Activated CD4-positive, alpha-beta T cell treated with anti-CD3 and anti-CD28 coated beads for 1 hour (primary cell): ENCODE results near the gene SNX13.
A peak's percentile ranks its signal among the peaks of the same experiment; 100 is the strongest.

Experiments
- DNase-seq: peaks from one replicate; pipeline ENCODE4 v3.0.0-alpha.2; 2020

Gene SNX13, protein sequence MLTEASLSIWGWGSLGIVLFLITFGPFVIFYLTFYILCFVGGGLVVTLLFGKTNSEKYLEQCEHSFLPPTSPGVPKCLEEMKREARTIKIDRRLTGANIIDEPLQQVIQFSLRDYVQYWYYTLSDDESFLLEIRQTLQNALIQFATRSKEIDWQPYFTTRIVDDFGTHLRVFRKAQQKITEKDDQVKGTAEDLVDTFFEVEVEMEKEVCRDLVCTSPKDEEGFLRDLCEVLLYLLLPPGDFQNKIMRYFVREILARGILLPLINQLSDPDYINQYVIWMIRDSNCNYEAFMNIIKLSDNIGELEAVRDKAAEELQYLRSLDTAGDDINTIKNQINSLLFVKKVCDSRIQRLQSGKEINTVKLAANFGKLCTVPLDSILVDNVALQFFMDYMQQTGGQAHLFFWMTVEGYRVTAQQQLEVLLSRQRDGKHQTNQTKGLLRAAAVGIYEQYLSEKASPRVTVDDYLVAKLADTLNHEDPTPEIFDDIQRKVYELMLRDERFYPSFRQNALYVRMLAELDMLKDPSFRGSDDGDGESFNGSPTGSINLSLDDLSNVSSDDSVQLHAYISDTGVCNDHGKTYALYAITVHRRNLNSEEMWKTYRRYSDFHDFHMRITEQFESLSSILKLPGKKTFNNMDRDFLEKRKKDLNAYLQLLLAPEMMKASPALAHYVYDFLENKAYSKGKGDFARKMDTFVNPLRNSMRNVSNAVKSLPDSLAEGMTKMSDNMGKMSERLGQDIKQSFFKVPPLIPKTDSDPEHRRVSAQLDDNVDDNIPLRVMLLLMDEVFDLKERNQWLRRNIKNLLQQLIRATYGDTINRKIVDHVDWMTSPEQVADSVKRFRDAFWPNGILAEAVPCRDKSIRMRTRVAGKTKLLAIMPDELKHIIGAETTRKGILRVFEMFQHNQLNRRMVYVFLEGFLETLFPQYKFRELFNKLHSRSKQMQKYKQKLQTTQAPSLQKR

DNA sequence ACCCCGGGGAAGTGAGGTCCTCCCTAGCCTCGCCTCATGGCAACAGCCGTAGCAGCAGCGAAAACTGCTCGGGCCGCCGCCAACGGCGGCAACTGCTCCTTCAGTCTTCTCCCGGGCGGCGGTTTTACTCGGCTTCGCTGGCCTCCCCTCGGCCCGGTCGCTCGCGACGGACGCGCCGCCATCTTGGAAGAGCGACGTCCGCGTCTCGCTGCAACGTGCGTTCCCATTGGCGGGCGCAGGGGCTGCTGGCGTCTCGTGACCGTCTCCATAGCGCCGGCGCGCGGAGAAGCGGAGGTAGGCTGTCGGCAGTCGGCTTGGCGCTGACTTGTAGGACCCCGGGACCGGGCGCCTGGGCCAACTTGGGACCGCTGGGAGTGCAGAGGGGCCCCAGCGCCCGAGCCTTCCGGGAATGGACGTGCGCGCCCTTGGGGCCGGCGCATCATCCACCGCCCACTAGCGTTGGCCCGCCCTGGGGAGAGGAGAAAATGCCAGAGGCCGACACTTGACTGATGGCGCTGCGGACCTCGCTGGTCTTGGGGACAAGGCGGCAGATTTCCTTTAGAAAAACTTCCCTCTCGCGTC is at the start of gene SNX13:
Gene SNX13, minus strand, starts transcription at position 193 of the 582 bp plus-strand sequence. CDS start 199 bp downstream, outside the sequence.
- DNase-seq: peak; percentile 82

DNA sequence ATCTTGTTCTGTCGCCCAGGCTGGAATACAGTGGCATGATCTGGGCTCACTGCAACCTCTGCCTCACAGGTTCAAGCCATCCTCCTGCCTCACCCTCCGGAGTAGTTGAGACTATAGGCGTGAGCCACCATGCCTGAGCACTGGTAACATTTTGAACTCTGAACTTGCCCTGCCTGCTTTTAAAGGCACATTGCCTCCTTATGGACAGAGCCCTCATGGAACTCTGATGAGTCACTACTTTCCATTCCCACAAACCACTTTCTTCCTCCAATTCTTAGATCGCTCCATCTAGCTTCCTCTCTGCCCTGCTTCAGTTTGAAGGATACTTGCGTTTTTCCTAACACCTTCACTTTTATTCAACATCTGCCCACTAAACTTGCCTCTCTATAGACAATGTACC is 49.3 kb upstream of the SNX13 start:
- no peak for DNase-seq

DNA sequence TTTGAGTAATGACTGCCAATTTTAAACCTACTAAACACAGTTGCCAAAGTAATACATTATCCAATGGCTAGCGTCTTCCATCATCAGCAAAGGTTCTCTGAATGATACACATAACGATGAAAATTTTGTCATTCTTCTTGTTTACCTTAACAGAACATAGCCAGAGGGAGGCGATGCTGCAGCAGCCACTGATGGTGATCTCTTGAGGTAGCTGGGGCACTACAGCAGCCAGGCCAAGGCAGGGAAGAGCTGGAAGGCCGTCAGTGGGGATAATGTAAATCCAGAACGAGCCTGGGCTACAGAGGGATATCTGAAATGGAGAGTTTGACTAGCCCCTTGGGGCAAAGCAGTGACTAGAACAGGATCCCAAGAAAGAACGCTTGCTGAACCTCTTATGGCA is 48.6 kb upstream of the SNX13 start:
- no peak for DNase-seq

DNA sequence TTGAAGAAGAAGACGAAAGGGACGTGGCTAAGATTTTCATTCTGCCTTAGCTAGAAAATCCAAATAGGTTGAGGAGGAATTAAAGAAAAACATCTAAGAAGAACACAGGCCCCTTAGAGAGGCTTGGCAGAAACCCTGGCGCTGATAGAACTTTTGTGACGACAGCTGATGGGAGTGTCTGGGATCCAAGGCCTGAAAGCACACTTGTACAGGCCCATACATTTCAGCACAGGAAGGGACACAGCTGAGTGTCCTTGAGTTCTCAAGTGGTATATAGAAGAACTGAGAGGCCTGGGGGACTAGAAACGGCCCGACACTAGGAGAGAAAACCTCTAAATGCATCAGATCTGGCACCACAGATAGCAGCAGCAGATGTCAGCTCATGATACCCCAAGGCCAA is 47.8 kb upstream of the SNX13 start:
- no peak for DNase-seq

DNA sequence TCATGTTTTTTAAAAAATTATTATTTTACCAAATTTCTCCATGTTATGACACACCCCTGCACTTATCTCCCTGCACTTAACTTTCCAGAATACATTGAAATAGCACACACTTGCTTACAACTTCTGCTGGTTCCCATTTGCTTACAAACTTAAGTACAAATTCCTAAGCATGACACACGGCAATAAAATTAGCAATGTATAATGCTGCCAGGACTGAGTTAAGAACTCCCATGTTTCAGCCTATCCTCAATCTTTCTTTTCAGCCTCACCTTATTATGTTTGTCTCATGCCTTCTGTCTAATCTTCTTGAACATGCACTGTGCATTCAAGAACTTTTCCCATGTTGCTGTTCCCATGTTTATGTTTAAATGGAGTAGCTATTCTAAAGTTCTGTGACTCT is 46.6 kb upstream of the SNX13 start:
- no peak for DNase-seq

DNA sequence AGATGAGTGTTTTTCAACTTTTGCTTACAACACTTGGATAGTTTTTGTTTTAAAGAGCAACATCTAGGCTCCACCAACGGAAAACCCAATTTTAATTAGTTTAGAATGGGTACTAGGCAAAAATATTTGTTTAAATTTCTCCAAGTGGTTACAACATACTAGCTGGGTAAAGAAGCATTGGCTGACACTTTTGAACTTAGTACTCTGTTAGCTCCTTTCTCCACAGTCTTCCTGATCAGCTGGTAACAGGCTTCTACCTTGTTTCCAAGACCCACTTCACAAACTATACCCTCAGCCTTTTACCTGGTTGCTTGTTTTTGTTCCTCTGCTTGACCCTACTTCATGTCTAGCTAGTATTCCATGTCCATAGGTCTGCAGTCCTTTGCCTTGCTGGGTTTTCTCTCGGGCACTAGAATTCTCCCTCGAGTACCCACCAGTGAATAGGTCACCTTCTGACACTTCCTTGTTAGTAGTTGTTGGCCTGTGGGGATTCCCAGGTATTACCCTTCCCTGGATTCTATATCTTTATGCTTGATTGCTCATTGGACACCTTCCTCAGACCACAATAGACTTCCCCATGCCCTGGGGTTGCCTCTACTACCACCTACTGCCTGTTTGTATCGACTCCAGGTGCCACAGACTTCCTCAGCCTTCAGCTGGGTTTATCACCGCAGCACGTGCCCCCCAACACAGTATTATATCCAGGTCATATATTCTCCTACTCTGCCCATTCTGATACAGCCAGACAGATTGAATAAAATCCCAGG is 45.4 kb upstream of the SNX13 start:
- no peak for DNase-seq

DNA sequence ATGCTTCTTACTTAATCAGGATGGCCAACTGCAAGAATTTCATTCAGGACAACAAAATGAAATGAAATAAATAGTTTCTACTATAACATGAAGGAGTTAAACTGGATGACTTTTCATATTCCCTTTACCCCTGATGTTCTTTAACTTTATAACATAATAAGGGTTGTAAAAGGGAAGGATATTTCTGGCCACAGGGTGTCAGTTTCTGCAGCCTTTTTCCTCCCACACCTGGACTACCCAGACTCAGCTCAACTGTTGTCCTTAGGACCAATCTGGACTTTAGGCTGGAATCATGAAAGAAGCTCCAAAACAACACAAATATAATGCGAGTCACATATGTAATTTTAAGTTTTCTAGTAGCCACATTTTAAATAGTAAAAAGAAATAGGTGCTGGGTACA is 44.0 kb upstream of the SNX13 start:
- no peak for DNase-seq

DNA sequence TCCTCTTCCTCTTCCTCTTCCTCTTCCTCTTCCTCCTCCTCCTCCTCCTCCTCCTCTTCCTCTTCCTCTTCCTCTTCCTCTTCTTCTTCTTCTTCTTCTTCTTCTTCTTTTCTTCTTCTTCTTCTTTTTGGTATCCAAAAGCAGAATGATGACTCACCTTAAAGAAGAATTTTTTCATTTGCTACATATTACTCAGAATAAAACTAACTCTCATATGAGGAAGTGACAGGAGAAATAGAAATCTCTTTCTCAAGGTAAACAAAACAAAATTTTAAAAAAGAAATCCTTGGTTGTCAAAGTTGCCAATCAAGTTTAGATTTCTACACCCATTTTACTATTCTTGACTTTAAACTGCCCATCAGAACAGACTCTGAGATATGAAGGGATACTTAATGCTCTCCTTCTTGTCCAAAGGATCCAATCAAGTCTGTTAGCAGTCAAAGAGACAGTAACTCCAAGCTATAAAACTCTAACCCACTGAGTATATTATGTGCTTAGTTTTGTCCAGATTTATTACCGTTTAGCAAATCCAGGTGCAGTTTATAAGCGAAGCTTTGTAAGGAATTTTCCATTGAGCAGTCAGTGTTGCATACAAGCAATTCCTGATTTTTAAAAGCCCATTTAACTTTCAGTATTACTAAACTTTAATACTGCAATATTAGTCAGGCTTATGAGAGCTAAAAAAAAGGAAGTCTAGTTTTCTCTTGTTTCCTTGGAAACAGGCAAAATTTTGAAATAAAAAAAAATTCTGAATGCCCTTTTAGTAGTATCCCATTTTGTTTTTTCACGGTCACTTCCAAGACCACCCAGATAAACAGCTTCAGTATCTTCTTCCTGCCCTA is 43.1 kb upstream of the SNX13 start:
- no peak for DNase-seq

DNA sequence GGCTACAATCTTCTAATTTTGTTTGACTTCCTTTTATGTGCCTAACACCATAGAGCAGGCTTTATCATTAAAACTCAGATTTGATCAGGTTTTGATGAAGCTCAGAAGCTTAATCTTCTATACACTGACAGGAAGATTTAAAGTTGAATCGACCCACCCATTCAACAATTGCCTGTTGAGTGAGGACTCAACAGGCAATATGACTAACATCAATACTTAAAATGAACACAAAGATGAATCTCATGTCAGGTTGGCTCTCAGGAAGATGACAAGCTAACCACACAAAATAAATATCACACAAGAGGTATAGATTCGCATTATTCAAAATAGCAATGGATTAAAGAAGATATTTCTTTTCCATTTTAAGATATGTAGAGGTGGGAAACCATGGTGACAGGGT is 36.7 kb upstream of the SNX13 start:
- DNase-seq: no peak

DNA sequence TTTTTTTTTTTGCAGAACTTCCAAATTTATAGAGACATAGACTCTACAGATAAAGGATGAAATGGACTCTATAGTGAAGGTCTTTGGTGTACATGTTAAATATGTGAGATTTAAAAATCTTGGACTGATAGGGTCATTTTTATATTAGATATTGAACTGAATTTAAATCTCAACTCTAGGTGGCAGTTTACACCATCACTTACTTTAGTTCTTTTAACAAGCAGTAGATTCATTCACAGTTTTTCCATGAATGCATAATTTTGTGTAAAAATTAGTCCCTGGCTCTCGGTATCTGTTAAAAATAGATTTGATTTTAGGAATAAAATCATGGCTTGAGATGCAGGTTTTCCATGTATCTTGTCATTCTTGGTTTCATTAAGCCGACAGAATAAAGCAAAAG is 31.1 kb upstream of the SNX13 start:
- DNase-seq: no peak

DNA sequence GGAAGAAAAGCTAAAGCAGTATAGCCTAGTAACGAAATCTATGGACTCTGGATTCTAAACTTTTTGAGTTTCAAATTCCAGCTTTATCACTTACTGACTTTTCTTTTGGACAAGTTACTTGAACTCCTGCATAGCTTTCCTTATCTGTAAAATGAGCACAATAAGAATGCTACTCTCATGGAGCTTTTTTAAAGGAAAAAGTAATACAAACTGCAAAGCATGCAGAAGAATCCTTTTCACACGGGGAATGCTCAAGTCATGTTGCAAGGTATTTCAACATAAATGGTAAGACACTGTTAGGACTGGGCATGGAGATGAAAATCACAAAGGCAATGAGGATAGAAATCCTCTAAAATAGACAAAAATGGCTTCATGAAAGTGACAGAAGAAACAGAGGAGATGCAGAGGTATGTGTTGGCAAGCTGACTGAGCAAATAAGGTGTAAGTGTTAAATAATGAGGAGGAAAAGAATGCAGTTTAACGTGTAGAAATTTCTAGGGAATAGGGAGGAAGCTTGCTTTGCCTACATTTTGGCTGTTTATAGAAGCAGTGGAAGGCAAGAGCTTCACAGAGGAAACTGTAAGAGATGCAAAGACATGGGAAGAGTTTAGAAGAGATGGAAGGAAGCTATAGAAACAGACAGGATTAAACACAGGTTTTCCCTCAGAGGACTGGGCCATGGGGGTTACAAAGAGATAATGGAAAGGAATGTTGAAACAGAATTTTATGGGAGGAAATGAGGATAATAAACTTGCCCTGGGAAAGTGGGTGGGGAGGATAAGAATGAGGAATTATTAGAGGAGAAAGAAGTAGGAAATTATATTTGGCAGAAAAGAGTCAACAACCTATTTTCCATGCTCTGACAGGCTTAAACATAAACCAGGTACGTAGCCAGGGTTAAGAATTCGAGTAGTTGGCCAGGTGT is 28.8 kb upstream of the SNX13 start:
- DNase-seq: no peak

DNA sequence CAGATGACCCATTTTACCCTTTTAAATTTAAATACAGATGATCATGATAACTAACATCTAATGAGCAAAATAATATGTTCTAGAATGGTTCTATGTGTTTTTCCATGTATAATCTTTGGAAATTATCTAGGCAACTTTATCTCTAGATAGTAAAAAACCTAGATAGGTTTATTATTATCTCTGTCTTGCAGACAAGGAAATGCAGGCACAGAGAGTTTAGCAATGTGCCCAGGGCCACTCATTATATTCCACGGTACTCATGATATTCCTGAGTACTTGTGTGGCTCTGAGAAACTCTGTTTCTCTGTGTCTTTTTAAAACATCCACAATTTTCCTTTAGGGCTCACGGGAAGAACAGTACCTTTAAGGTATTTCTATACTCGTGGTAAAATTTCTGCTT is 26.4 kb upstream of the SNX13 start:
- no peak for DNase-seq

DNA sequence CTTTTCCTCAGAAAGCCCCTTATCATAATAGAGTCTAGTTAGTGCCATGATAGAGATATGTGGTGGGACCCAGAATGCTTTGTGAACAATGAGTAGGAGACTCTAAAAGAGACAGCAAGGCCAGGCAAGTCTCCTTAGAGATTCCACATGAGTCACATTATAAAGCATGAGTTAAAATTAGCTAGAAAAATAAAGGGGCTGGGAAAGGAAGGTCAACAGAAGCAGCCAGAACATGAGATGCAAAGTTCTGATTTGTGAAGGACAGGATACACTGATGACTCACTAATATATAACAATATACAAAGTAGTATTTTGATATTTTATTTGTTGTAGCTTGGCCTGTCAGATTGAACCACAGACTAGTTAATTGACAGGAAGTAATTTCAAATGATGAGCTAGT is 25.3 kb upstream of the SNX13 start:
- DNase-seq: no peak

DNA sequence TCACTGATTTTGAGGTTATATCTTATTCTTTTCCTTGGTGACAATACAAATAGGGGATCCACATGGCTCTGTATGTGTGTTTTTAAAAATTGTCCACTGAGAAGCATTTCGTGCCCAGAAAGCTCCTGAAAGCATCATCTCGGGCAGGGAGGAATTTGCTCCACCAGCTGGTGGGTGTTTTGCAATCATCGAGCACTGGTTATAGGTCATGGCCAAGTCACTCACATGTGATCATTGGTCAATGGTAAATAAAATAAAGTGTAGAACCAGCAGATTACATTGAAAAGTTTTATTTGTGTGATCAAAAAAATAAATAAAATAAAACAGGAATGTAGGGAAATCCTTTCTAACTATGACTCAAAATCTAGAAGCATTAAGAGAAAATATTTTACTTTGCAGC is 23.0 kb upstream of the SNX13 start:
- no peak for DNase-seq

DNA sequence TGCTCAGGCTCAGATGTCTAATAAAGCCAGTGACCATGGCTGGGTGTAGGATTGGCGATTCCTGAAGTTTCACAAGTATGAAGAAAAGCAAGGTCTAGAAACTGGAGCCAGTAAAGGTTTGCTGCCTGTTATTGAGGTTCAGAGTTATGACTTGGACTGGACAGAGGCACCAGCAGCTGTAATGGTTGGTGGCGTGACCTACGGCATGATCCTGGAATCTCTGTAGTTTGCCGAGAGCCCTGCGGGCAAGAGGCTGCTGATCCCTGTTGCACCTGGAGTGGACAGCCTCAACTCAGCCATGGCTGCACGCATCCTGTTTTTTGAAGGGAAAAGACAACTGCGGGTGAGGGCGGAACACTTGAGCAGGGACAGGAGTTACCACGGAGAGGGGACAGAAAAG is 22.4 kb upstream of the SNX13 start:
- no peak for DNase-seq

DNA sequence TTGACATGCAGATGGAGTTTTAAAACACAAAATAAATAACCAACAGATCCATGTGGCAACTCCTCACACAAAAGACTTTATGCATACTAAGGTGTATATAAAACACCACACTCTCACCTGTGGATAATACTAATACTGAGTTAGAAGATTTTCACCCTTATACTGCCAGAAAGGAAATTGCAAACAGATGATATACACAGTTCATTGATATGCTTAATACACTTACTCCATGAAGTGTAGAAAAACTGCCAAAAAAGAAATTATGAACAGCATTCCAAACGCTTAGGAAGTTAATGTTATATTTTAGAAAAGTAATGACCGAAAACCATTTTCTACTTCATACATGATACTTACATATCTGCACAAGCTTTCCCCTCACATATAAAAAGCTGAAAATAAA is 17.6 kb upstream of the SNX13 start:
- DNase-seq: no peak

DNA sequence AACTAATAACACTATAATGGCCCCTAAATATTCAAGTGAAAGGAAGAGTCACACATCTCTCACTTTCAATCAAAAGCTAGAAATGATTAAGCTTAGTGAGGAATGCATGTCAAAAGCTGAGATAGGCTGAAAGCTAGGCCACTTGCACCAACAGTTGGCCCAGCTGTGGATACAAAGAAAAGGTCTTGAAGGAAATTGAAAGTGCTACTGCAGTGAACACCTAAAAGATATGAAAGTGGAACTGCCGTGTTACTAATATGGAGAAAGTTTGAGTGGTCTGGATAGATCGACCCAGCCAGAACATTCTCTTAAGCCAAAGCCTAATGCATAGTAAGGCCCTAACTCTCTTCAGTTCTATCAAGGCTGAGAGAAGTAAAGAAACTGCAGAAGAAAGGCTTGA is 12.1 kb upstream of the SNX13 start:
- no peak for DNase-seq

DNA sequence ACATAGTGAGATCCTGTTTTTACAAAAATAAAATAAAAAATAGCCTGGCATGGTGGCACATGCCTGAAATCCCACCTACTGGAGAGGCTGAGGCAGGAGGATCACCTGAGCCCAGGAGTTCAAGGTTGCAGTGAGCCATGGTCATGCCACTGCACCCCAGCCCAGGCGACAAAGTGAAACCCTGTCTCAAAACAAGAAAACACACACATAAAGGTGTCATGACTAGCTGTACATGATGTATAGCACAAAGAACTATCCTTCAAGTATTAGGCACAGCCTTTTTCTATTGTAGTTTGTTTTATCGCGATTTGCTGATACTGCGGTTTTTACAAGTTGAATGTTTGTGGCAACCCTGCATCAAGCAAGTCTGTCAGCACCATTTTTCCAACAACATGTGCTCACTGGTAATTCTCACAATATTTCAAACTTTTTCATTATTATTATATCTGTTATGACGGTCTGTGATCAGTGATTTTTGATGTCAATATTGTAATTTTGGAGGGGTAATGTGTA is 11.5 kb upstream of the SNX13 start:
- no peak for DNase-seq

DNA sequence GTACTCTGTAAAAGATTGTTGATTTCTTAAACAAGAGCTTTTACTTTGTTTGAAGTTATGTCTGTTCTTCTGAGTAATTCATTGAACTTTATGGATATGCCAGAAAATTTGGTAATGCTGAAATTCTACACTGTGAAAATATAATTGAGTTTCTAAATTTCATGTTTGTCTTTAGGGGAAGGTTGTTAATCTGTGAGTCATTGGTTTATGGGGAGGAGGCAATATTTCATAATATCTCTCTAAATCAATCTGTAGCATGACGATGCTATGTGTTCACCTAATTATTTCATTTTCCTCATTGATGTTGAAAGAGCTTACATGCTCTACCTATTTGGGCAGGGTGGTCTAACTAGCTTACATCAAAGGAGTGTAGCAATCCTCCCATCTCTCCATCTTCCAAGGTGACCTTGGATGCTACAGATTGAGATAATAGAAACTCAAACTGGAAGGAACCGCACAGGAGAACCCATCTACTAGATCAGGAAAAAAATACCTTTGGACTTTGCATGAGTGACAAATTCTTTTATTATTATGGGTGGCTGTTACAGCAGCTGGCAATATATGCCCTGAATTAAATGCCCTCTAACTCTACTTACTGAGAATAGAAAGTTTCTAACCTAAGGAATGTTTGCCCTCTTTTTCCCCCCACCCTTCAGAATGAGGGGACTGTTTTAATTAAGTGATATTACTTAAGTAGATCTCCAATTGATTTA is 8.4 kb upstream of the SNX13 start:
- DNase-seq: no peak

DNA sequence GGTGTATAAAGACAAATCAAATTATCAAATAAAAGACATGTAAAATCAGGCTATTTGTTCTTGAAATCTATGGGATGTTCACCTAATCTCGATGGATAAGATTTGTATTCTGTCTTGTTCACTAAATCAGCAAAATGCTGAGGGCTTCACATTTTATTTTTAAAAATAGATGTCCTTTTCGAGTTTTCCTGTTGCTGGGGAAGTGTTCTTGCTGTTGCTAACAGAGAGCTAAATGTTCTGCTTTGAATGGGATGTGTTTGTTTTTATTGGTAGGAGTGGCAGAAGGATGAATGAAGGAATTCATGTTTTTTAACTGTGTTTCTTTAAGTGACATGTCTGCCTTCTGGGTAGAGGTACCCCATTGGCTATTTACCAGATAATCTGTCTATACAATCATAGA is 7.3 kb upstream of the SNX13 start:
- no peak for DNase-seq
